H1 (cell line): ENCODE results near the gene AKAP9. TPM values are rescaled to one million over a fixed set of nuclear protein-coding genes. Genes with fewer than 3 reads are reported as not detected.
"Not testable (repeated sequence)": the region's sequence is repeated elsewhere in the genome, so short reads cannot be mapped to it uniquely, and the experiment has no call there.

Experiments used
- CTCF ChIA-PET: fragments of 300-600 bp; sonication (Branson Sonifier 250); formaldehyde crosslinking; loops from one replicate; lab custom pipeline; 2021; ENCODE audit not compliant: partially characterized antibody; lab: Charles Lee
- POLR2A ChIA-PET: fragments of 300-600 bp; sonication (Branson Sonifier 250); formaldehyde crosslinking; loops from one replicate; lab custom pipeline; 2021; ENCODE audit warnings: inconsistent platforms; ENCODE audit not compliant: partially characterized antibody; lab: Charles Lee
- DNase-seq, 2 experiments: peaks; one replicate each; pipeline versions ENCODE4 v3.0.0 to v3.0.0-alpha.2; 2010 to 2022; ENCODE audit warnings: low spot score in 2 of 2, low read depth in 1 of 2, mixed read lengths in 1 of 2
- FAIRE-seq: peaks from 2 replicates; lab custom pipeline; 2011; peaks lifted over from hg19 to GRCh38; lab: Jason Lieb, UNC
- H2AFZ ChIP-seq: 2 replicates; pipeline ENCODE4 v1.8.1; 2012; ENCODE audit warnings: low read length, inconsistent platforms
- H2AK5ac ChIP-seq: 2 replicates; pipeline ENCODE4 v1.6.1; 2013; ENCODE audit warnings: low read depth, low read length
- H2BK120ac ChIP-seq: replicated peaks from 2 replicates; pipeline ENCODE3; 2013; ENCODE audit warnings: low read depth, low read length, inconsistent platforms
- H2BK12ac ChIP-seq: 2 replicates; pipeline ENCODE4 v1.6.1; 2013; ENCODE audit warnings: low read depth, low read length
- H2BK15ac ChIP-seq: 2 replicates; pipeline ENCODE4 v1.6.1; 2013; ENCODE audit warnings: low read length
- H2BK20ac ChIP-seq: 2 replicates; pipeline ENCODE4 v1.6.1; 2013; ENCODE audit warnings: low read length
- H2BK5ac ChIP-seq: 2 replicates; pipeline ENCODE4 v1.6.1; 2013; ENCODE audit warnings: low read depth, low read length
- H3K14ac ChIP-seq: 2 replicates; pipeline ENCODE4 v1.6.1; 2013; ENCODE audit warnings: inconsistent platforms; ENCODE audit not compliant: insufficient read length
- H3K18ac ChIP-seq: 2 replicates; pipeline ENCODE4 v1.6.1; 2013; ENCODE audit warnings: low read length; ENCODE audit errors: extremely low read depth
- H3K23ac ChIP-seq: 2 replicates; pipeline ENCODE4 v1.6.1; 2013; ENCODE audit warnings: inconsistent platforms; ENCODE audit not compliant: insufficient read length
- H3K23me2 ChIP-seq: 2 replicates; pipeline ENCODE4 v1.6.1; 2013; ENCODE audit warnings: low read depth, low read length
- H3K27ac ChIP-seq: 2 replicates; pipeline ENCODE4 v1.6.1; 2011; ENCODE audit warnings: low read depth, low read length, inconsistent platforms
- H3K27me3 ChIP-seq, 4 experiments: replicated peaks in 1 of 4; 1 replicate in 1 of 4; 2 replicates in 3 of 4; pipeline versions ENCODE4 v1.6.1 to v1.8.1; 2011 to 2013; ENCODE audit warnings: low read length in 3 of 4, mild to moderate bottlenecking in 3 of 4, inconsistent platforms in 2 of 4, mixed read lengths in 2 of 4, moderate library complexity in 1 of 4; ENCODE audit not compliant: control insufficient read depth in 3 of 4, insufficient read depth in 3 of 4; ENCODE audit errors: extremely low read depth in 1 of 4
- H3K36me3 ChIP-seq, 4 experiments: 2 replicates each; pipeline versions ENCODE4 v1.6.1 to v1.8.1; 2011 to 2013; ENCODE audit warnings: mild to moderate bottlenecking in 4 of 4, low read length in 3 of 4, moderate library complexity in 2 of 4, control low read depth in 1 of 4, inconsistent platforms in 1 of 4; ENCODE audit not compliant: insufficient read depth in 4 of 4, control insufficient read depth in 2 of 4
- H3K4ac ChIP-seq: replicated peaks from 2 replicates; pipeline ENCODE3; 2013; ENCODE audit warnings: low read length, low read depth, mixed read lengths, inconsistent platforms; ENCODE audit not compliant: insufficient read length
- H3K4me1 ChIP-seq, 4 experiments: replicated peaks in 1 of 4; 1 replicate in 1 of 4; 2 replicates in 3 of 4; pipeline versions ENCODE4 v1.6.1 to v1.8.1; 2011 to 2013; ENCODE audit warnings: low read length in 3 of 4, inconsistent platforms in 2 of 4, mixed read lengths in 1 of 4; ENCODE audit not compliant: insufficient read depth in 4 of 4, control insufficient read depth in 3 of 4
- H3K4me2 ChIP-seq, 2 experiments: 2 replicates each; pipeline versions ENCODE4 v1.6.1 to v1.8.1; 2011 to 2013; ENCODE audit warnings: low read depth in 2 of 2, low read length in 2 of 2, control low read depth in 1 of 2, inconsistent platforms in 1 of 2, mild to moderate bottlenecking in 1 of 2; ENCODE audit not compliant: insufficient read depth in 1 of 2
- H3K4me3 ChIP-seq, 4 experiments: fragments of 200-600, 300-600 bp in 1 of 4; sonication (generic), shearing (Covaris generic), sonication (Bioruptor Twin) in 1 of 4; 2 replicates each; pipeline versions ENCODE4 v1.5.1 to v1.8.1; 2011 to 2016; ENCODE audit warnings: low read length in 4 of 4, low read depth in 3 of 4, control low read depth in 2 of 4, inconsistent platforms in 2 of 4, mild to moderate bottlenecking in 2 of 4, mixed read lengths in 1 of 4, moderate library complexity in 1 of 4; ENCODE audit not compliant: insufficient read depth in 2 of 4; ENCODE audit errors: extremely low read depth in 1 of 4
- H3K56ac ChIP-seq: replicated peaks from 2 replicates; pipeline ENCODE3; 2013; ENCODE audit warnings: low read depth, mild to moderate bottlenecking, mixed read lengths, low read length, inconsistent platforms; ENCODE audit not compliant: insufficient read length
- H3K79me1 ChIP-seq: 2 replicates; pipeline ENCODE4 v1.6.1; 2013; ENCODE audit warnings: low read depth, low read length, control low read depth
- H3K79me2 ChIP-seq, 2 experiments: 2 replicates each; pipeline versions ENCODE4 v1.6.1 to v1.8.1; 2012 to 2013; ENCODE audit warnings: low read length in 2 of 2, mild to moderate bottlenecking in 2 of 2, inconsistent platforms in 1 of 2; ENCODE audit not compliant: insufficient read depth in 2 of 2, control insufficient read depth in 1 of 2
- H3K9ac ChIP-seq, 4 experiments: replicated peaks in 1 of 4; 1 replicate in 1 of 4; 2 replicates in 3 of 4; pipeline versions ENCODE4 v1.6.1 to v1.8.1; 2011 to 2013; ENCODE audit warnings: low read depth in 3 of 4, low read length in 3 of 4, control low read depth in 2 of 4, mild to moderate bottlenecking in 2 of 4, moderate library complexity in 2 of 4, inconsistent platforms in 1 of 4; ENCODE audit errors: extremely low read depth in 1 of 4
- H3K9me3 ChIP-seq, 2 experiments: 2 replicates each; pipeline versions ENCODE4 v1.6.1 to v1.8.1; 2012 to 2013; ENCODE audit warnings: mild to moderate bottlenecking in 2 of 2, moderate library complexity in 2 of 2, control low read depth in 1 of 2, inconsistent platforms in 1 of 2, low read depth in 1 of 2, low read length in 1 of 2, mixed read lengths in 1 of 2; ENCODE audit not compliant: insufficient read depth in 2 of 2
- H4K20me1 ChIP-seq, 2 experiments: replicated peaks in 1 of 2; 2 replicates each; pipeline versions ENCODE3 to v1.8.1; 2011 to 2013; ENCODE audit warnings: inconsistent platforms in 2 of 2, low read length in 2 of 2, mild to moderate bottlenecking in 1 of 2; ENCODE audit not compliant: insufficient read depth in 2 of 2, control insufficient read depth in 1 of 2
- H4K5ac ChIP-seq: 2 replicates; pipeline ENCODE4 v1.6.1; 2013; ENCODE audit warnings: low read length, low read depth, mixed read lengths, inconsistent platforms; ENCODE audit not compliant: insufficient read length
- H4K8ac ChIP-seq: 2 replicates; pipeline ENCODE4 v1.8.0; 2013; ENCODE audit warnings: mild to moderate bottlenecking, moderate library complexity, low read length, inconsistent platforms; ENCODE audit not compliant: insufficient read depth; ENCODE audit errors: extremely low read depth
- H4K91ac ChIP-seq: replicated peaks from 2 replicates; pipeline ENCODE3; 2013; ENCODE audit warnings: low read length, mixed read lengths, inconsistent platforms; ENCODE audit not compliant: insufficient read length
- WGBS, 2 experiments: shearing (Covaris generic) in 1 of 2; methylation state at CpG; one replicate each; pipeline versions ENCODE4 v1.1.6 to v1.1.7; 2013 to 2015; ENCODE audit warnings: low lambda C conversion rate in 2 of 2, mixed read lengths in 2 of 2, inconsistent platforms in 1 of 2, low coverage in 1 of 2, missing lambda C conversion rate in 1 of 2; ENCODE audit not compliant: insufficient replicate concordance in 2 of 2, insufficient coverage in 1 of 2, insufficient read length in 1 of 2; ENCODE audit errors: extremely low coverage in 1 of 2, missing lambda C conversion rate in 1 of 2; 5-methylcytosine and 5-hydroxymethylcytosine counted together
- polyA plus RNA-seq, 7 experiments: library from polyadenylated mRNA; depleted of rRNA in 3 of 7; stranded (reverse) in 5 of 7; unstranded in 2 of 7; fragments of >200 nt in 5 of 7; fragments of 200-250 nt in 2 of 7; gene quantifications; 1 replicate in 5 of 7; 2 replicates in 1 of 7; 4 replicates in 1 of 7; pipeline versions ENCODE4 v1.2.1 to v1.2.3, GENCODE V29; 2011 to 2013; ENCODE audit warnings: missing spikeins in 2 of 7, mixed read lengths in 2 of 7
- total RNA-seq: library from RNA; stranded (reverse); fragmentation: NEBNext Ultra II Directional; extraction: Animal tissue kit (Norgen Biotek cat#: 25700); gene quantifications from 2 replicates; pipeline ENCODE4 v1.2.1, GENCODE V29; 2021

AKAP9 gene
- total and polyA plus RNA-seq, 2 of the 8 experiments (the other 6 are each of a cell fraction or from before 2014, with no cell fraction given) = 6.2 to 26.3 TPM

- H3K36me3 ChIP-seq, H3K23ac ChIP-seq, H2BK5ac ChIP-seq, H4K8ac ChIP-seq, H3K56ac ChIP-seq, H4K91ac ChIP-seq, H2AFZ ChIP-seq, POLR2A ChIA-PET, H3K4ac ChIP-seq, H2BK120ac ChIP-seq, CTCF ChIA-PET, H4K20me1 ChIP-seq, H2AK5ac ChIP-seq, H3K79me1 ChIP-seq, H3K18ac ChIP-seq, H3K79me2 ChIP-seq, H3K4me2 ChIP-seq, H3K23me2 ChIP-seq, H2BK12ac ChIP-seq, H2BK20ac ChIP-seq, H3K9ac ChIP-seq, H3K4me1 ChIP-seq, H3K27ac ChIP-seq, H3K27me3 ChIP-seq, H2BK15ac ChIP-seq, H4K5ac ChIP-seq, H3K9me3 ChIP-seq, H3K14ac ChIP-seq, FAIRE-seq, H3K4me3 ChIP-seq, DNase-seq: not testable (repeated sequence)
- WGBS, 2 experiments = 86% methylated on average over 5 of the region's 5 CpGs; no CpG with 5 or more reads in 1 of the 2 experiments
Observed at GRCh38 chr7:91893699-91894098, 47.0 kb upstream of the AKAP9 start.
